ENCODE results near the gene TTC24.
"Not testable (repeated sequence)": the region's sequence is repeated elsewhere in the genome, so short reads cannot be mapped to it uniquely, and the experiment has no call there.

Gene TTC24

DNA sequence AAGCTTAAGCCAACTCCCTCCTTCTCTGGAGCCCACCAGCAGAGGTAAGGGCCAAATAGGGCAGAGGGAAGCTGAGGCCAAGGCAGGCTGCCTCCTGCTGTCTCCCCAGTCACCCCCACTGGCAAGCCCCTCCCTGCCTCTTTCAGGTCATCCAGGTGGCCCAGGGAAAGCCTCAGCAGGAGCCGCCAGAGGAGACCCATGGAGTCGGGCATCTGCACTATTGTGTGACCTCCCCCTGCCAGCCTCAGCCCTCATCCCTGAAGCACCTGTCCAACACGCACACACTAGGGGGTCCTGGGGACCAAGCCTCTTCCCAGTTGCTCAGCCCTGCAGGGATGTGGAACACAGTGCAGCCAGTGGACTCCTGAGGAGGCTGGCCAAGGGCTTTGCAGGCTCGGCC lies 6.8 kb downstream of the TTC24 start:
- H3K27me3 ChIP-seq = no peaks in the 10 kb centered on the region
- TF ChIP-seq, protein P1, sequence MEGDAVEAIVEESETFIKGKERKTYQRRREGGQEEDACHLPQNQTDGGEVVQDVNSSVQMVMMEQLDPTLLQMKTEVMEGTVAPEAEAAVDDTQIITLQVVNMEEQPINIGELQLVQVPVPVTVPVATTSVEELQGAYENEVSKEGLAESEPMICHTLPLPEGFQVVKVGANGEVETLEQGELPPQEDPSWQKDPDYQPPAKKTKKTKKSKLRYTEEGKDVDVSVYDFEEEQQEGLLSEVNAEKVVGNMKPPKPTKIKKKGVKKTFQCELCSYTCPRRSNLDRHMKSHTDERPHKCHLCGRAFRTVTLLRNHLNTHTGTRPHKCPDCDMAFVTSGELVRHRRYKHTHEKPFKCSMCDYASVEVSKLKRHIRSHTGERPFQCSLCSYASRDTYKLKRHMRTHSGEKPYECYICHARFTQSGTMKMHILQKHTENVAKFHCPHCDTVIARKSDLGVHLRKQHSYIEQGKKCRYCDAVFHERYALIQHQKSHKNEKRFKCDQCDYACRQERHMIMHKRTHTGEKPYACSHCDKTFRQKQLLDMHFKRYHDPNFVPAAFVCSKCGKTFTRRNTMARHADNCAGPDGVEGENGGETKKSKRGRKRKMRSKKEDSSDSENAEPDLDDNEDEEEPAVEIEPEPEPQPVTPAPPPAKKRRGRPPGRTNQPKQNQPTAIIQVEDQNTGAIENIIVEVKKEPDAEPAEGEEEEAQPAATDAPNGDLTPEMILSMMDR (IDR thresholded peaks at IDR 0.05; ENCODE audit: low read depth, low read length) = no peak
- no peaks in the 10 kb centered on the region for H3K9me3 ChIP-seq
- H3K4me1 ChIP-seq = peaks cover 19% of the 10 kb centered on the region
- DNase-seq = no peak
- H3K36me3 ChIP-seq = no peaks in the 10 kb centered on the region
- H3K4me3 ChIP-seq (ENCODE audit: low read depth, low read length) = no peak overlapping the region

DNA sequence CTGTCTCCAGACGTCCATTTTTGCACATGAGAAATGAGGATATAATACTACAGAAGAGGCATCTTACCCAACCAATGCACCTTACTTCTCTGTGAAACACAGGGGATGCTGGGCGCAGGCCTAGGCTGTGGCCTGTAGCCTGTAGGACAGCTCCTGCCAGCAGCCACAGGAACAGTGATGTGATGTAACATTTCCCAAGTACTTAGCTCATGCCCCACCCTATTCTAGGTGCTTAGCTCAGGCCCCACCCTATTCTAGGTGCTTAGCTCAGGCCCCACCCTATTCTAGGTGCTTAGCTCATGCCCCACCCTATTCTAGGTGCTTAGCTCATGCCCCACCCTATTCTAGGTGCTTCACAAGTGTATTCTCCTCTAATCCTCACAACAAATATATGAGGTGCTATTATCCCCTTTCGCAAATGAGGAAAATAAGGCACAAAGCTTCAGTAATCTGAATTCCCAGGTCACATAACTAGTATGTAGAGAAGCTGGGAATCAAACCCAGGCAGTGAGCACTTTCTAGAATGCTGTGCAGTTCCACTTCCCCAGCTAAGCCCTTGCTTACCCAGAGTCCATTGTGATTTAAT lies 7.5 kb downstream of the TTC24 start:
- Histone ChIP-seq H3K9me3 (no peaks in the 10 kb centered on the region), H3K27me3 (no peaks in the 10 kb centered on the region), H3K36me3 (no peaks in the 10 kb centered on the region), H3K4me1 (peaks cover 19% of the 10 kb centered on the region), H3K4me3 (ENCODE audit: low read depth, low read length) (no peak overlapping the region)
- TF ChIP-seq, protein P1 (IDR thresholded peaks at IDR 0.05; ENCODE audit: low read depth, low read length) = no peak
- DNase-seq = no peak

DNA sequence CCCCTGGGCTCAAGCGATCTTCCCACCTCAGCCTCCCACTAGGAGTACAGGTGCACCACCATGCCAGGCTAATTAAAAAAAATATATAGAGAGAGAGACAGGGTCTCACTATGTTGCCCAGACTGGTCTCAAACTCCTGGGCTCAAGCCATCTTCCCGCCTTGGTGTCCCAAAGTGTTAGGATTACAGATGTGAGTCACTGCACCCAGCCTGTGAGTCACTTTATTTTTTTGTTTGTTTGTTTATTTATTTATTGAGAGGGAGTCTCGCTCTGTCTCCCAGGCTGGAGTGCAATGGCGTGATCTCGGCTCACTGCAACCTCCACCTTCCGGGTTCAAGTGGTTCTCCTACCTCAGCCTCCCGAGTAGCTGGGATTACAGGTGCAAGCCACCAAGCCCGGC lies 8.4 kb downstream of the TTC24 start:
- peaks cover 16% of the 10 kb centered on the region for H3K4me1 ChIP-seq
- H3K36me3 ChIP-seq; H3K4me3 ChIP-seq (ENCODE audit: low read depth, low read length); H3K27me3 ChIP-seq; H3K9me3 ChIP-seq; DNase-seq: not testable (repeated sequence)

DNA sequence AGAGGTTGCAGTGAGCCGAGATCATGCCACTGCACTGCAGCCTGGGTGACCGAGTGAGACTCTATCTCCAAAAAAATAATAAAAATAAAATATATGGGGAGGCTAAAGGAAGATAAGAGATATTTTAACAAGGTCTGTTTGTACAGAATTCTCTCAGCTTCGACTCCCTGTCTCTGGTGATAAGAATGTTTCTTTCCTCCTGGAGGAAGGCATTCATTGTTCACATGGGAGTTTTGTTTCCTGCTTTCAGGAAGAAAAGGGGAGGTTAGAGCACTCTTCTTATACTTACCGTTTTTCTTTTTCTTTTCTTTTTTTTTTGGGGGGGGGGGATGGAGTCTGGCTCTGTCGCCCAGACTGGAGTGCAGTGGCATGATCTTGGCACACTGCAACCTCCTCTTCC lies 10.0 kb downstream of the TTC24 start:
- H3K9me3 ChIP-seq = no peaks in the 10 kb centered on the region
- no peak for DNase-seq
- H3K4me3 ChIP-seq (ENCODE audit: low read depth, low read length) = no peak overlapping the region
- peaks cover 3% of the 10 kb centered on the region for H3K4me1 ChIP-seq
- no peaks in the 10 kb centered on the region for H3K27me3 ChIP-seq
- TF ChIP-seq, protein P1 (IDR thresholded peaks at IDR 0.05; ENCODE audit: low read depth, low read length) = no peak
- peaks cover 24% of the 10 kb centered on the region for H3K36me3 ChIP-seq

GRCh38 chr1:156590326-156591180 lies 11.0 kb downstream of the TTC24 start:
- DNase-seq = no peak
- TF ChIP-seq, protein P1 (IDR thresholded peaks at IDR 0.05; ENCODE audit: low read depth, low read length) = no peak
- H3K27me3 ChIP-seq = no peaks in the 10 kb centered on the region
- H3K4me1 ChIP-seq = no peaks in the 10 kb centered on the region
- no peaks in the 10 kb centered on the region for H3K9me3 ChIP-seq
- H3K36me3 ChIP-seq = peaks cover 34% of the 10 kb centered on the region
- H3K4me3 ChIP-seq (ENCODE audit: low read depth, low read length) = peak overlapping the region; percentile 88

- Histone ChIP-seq H3K4me3 (ENCODE audit: low read depth, low read length) (peak overlapping the region; percentile 88), H3K9me3 (no peaks in the 10 kb centered on the region), H3K27me3 (no peaks in the 10 kb centered on the region), H3K4me1 (no peaks in the 10 kb centered on the region), H3K36me3 (peaks cover 40% of the 10 kb centered on the region)
- TF ChIP-seq, protein P1 (IDR thresholded peaks at IDR 0.05; ENCODE audit: low read depth, low read length) = no peak
- no peak for DNase-seq
These were observed 11.6 kb downstream of the TTC24 start for GRCh38 chr1:156591181-156591431.

All from BE2C (cell line).